HAP-1 (cell line): ENCODE measurements around the gene TMPRSS11E.
A peak's percentile ranks its signal among the peaks of the same experiment; 100 is the strongest.

Experiments
- DNase-seq, 2 experiments: peaks; one replicate each; pipeline ENCODE4 v3.0.0-alpha.2; 2016 to 2020; ENCODE audit warnings: low spot score in 2 of 2
- H3K27me3 ChIP-seq: fragments of 250-450 bp; sonication (Bioruptor Pico); 2 replicates; pipeline ENCODE4 v1.5.1; 2020; ENCODE audit warnings: low read depth, mild to moderate bottlenecking, moderate library complexity
- H3K36me3 ChIP-seq: fragments of 250-450 bp; sonication (Bioruptor Pico); replicated peaks from 2 replicates; pipeline ENCODE4 v1.5.1; 2020; ENCODE audit warnings: mild to moderate bottlenecking
- H3K4me1 ChIP-seq: fragments of 250-450 bp; sonication (Bioruptor Pico); 2 replicates; pipeline ENCODE4 v1.5.1; 2020; ENCODE audit warnings: mild to moderate bottlenecking
- H3K4me3 ChIP-seq: fragments of 250-450 bp; sonication (Bioruptor Pico); 2 replicates; pipeline ENCODE4 v1.5.1; 2020; ENCODE audit warnings: mild to moderate bottlenecking, moderate library complexity
- H3K9me3 ChIP-seq: fragments of 250-450 bp; sonication (Bioruptor Pico); 2 replicates; pipeline ENCODE4 v1.5.1; 2020; ENCODE audit warnings: mild to moderate bottlenecking, moderate library complexity
- in situ Hi-C: fragments of 300-500 bp; cut with MboI; formaldehyde crosslinking; loops from 3 replicates; pipeline ENCODE4 v1.14.3; 2020; ENCODE audit warnings: low sequenced_read_pairs, inconsistent platforms, mixed read lengths

TMPRSS11E gene

DNA sequence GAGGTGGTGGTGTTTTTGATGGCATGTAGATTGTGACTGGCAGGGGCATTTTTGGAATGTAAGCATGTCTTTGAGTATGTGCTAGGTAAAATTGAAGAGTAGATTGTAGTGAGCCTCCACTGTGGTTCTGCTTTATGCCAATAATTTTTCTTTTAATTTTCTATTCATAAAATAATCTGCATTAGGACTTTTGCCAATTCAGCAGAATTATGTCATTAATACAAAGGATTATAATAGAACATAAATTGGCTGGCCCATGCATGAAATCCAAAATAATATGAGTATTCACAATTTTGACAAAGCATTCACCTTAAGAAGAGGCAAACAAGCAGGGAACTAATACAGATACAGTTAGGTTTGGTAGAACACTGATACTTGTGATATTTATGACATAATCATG lies 14.9 kb upstream of the TMPRSS11E start:
- Histone ChIP-seq H3K36me3 (no peaks in the 10 kb centered on the region), H3K9me3 (no peaks in the 10 kb centered on the region), H3K4me3 (no peak overlapping the region), H3K4me1 (no peaks in the 10 kb centered on the region), H3K27me3 (no peaks in the 10 kb centered on the region)
- no peak for DNase-seq
- in situ Hi-C loops = no loop called here

DNA sequence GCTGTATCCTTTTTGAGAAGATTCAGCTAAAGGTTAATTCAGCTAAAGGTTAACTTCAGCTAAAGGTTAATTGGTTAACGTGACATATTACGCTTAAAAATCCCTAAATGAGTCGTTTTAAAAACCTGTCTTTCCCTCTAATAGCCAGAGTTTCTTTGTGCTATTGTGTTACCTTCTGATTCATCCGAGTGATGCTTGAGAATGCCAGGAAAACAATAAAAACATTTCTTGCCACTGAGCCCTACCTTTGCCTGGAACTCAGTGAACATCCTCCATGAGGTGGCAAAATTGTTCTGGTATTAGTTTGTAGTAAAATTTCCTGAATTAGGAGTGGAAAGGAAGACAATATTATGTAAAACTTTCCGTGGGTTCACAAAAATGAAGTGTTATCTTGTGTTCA lies 13.7 kb upstream of the TMPRSS11E start:
- Histone ChIP-seq H3K9me3 (no peaks in the 10 kb centered on the region), H3K27me3 (no peaks in the 10 kb centered on the region), H3K4me3 (no peak overlapping the region), H3K4me1 (no peaks in the 10 kb centered on the region), H3K36me3 (no peaks in the 10 kb centered on the region)
- DNase-seq = no peak
- in situ Hi-C loops = no loop called here

DNA sequence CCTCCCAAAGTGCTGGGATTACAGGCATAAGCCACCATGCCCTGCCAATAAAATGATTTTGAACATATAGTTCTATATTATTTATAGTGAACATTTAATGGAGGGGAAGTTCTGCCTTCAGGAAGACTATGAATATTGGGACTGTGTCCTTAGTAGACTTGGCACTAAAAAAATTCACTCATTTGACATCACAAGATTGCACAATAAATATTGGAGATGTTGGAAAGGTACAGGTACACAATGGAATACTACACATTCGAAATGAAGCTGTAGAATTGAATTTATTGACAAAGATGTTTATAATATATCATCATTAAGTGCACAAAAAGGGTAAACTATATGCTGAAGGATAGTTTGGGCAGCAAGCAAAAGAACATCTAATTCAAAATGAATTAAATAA lies 13.0 kb upstream of the TMPRSS11E start:
- DNase-seq = no peak
- Histone ChIP-seq H3K9me3 (no peaks in the 10 kb centered on the region), H3K36me3 (no peaks in the 10 kb centered on the region), H3K4me3 (no peak overlapping the region), H3K4me1 (no peaks in the 10 kb centered on the region), H3K27me3 (no peaks in the 10 kb centered on the region)
- in situ Hi-C loops = no loop called here

DNA sequence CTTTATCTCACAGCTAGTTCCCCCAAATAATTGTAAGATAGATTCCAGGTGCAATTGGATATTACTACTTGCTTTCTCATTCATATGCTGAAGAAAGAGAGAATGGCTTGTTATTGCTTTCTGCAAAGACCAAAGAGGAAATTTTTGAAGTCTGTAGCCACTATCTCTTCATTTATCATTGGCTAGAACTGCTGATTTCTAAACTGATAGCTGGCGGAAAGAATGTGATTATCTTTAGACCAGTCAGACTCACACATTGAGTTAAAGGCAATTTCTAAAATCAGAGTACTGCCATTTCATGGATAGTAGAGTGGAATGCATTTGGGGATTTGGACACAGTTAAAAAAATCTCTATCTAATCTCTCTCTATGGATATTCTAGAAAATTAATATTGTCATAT lies 12.4 kb upstream of the TMPRSS11E start:
- DNase-seq = no peak
- Histone ChIP-seq H3K9me3 (no peaks in the 10 kb centered on the region), H3K27me3 (no peaks in the 10 kb centered on the region), H3K4me1 (no peaks in the 10 kb centered on the region), H3K36me3 (no peaks in the 10 kb centered on the region), H3K4me3 (no peak overlapping the region)
- in situ Hi-C loops = no loop called here

DNA sequence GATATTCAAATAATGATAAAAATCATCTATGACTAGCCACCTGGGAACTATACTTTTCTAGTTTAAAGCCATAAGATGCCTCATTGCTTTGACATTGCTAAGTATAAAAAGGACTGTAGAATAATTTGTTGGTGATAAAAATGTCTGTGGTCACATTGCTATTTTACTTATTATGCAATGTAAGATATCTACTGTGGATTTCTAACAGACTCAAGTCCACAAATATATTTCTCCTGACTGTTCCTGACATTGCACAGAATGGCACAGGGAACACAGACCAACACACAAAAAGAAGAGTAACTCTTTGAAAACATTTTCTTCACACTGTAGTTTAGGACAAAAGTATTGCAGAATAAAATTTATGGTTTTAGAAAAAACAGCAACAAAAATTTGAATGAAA lies 2.2 kb upstream of the TMPRSS11E start:
- no peaks in the 10 kb centered on the region for H3K4me1 ChIP-seq
- no peaks in the 10 kb centered on the region for H3K36me3 ChIP-seq
- H3K9me3 ChIP-seq = no peaks in the 10 kb centered on the region
- H3K27me3 ChIP-seq = peaks cover 29% of the 10 kb centered on the region
- DNase-seq = no peak
- no peak overlapping the region for H3K4me3 ChIP-seq
- in situ Hi-C loops = no loop called here

DNA sequence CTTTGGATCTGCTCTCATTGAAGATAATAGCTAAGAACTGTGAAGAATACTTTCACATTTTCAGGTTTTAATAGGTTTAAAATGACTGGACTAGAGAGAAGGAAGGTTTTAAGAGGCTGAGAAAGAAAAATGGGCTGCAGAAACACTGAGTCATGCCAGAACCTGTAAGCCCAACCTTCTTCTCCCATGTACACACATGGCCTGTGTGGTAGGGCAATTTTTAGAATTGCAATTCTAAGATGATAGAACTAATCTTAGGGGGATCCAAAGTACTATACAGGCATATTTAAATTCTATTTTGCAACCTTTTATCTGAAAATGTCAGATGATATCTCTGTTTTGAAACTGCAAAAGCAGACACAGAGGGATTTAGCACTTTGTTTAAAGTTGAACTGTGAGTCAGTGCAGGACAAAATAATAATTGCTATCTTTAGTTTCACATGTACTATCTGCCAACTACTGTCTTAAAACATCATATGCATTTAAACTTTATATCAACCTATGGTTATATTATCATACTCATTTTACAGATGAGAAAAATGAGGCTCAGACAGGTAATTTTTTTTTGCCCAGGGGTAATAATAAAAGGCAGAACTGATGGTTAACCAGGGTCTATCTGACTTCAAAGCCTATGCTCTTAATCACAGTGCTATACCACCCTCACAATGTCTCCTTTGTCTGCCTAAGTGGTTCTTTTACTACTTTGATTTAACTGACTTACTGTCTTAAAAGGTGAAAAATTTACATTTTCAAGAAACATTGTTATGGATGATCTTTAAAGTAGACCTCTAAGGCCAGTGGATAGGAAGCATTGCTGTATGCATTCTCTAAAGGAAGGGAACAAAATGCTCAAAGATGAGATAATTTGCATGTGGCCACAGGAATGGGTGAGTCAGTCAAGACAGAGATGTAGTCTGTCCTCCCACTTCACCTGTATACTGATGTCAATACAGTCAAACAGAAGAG lies 4.3 kb downstream of the TMPRSS11E start:
- no peaks in the 10 kb centered on the region for H3K36me3 ChIP-seq
- in situ Hi-C loops = no loop called here
- no peaks in the 10 kb centered on the region for H3K4me1 ChIP-seq
- no peaks in the 10 kb centered on the region for H3K9me3 ChIP-seq
- no peak overlapping the region for H3K4me3 ChIP-seq
- peaks cover 57% of the 10 kb centered on the region for H3K27me3 ChIP-seq
- peak; percentile 8 to 79 for DNase-seq

DNA sequence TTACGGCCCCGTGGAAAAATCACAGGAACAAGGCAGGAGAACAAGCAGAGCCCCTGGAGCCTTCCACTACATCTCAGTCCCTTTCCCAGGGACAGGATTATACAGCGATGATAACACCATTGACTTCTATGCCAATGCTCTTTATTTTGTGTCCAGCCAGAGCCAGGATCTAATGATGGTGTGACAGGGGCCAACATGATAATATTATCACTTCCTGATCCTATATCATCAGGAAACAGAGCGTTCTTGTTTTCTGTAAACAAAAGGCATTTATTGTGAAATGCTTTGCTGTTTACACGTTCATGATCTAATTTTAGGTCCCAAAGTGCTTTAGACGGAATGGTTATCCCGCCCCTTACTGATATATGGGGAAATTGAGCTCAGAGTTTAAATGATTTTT lies 12.8 kb downstream of the TMPRSS11E start:
- DNase-seq = no peak
- in situ Hi-C loops = no loop called here

DNA sequence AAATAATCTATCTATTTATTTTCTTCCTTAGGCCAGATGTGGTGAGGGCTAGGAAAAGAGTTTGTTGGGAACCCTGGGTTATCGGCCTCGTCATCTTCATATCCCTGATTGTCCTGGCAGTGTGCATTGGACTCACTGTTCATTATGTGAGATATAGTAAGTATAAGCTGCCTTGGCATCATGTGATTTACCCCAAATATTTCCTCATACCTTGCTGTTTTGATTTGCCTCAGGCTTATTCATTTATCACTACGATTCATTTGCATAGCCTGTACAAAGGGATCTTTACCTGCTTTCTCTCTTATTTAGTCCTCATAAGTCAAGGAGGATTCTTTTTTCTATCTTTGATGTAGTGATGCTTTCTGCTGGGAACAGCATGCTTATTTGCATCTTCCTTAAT lies 14.5 kb downstream of the TMPRSS11E start:
- H3K27me3 ChIP-seq = no peaks in the 10 kb centered on the region; the same call in 1 of the 2 replicates
- in situ Hi-C loops = no loop called here
- no peaks in the 10 kb centered on the region for H3K36me3 ChIP-seq
- no peaks in the 10 kb centered on the region for H3K9me3 ChIP-seq
- no peak for DNase-seq
- no peak overlapping the region for H3K4me3 ChIP-seq
- no peaks in the 10 kb centered on the region for H3K4me1 ChIP-seq

More for the DNA sequence above, 12.8 kb downstream of the TMPRSS11E start:
- Histone ChIP-seq H3K27me3 (peaks cover 11% of the 10 kb centered on the region), H3K4me3 (no peak overlapping the region), H3K36me3 (no peaks in the 10 kb centered on the region), H3K4me1 (no peaks in the 10 kb centered on the region), H3K9me3 (no peaks in the 10 kb centered on the region)

DNA sequence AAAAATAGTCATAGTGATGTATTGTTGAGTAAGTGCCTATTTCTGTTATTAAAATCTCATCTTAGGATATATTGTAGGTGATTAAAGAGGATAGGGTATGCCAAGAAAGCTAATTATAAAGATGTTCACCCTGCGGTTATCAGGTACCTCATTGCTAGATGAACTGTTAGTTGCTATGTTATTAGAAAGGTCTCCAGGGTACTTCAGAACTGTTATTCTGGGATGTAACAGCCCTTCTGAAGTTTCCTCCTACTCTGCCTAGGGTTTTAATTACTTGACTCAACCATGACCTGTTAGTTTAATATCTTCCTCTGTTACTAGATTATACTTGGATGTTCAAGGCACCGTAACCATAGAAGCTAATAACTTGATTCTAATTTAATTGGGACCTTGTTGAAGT lies 15.4 kb downstream of the TMPRSS11E start:
- no peak for DNase-seq
- Histone ChIP-seq H3K4me3 (no peak overlapping the region), H3K4me1 (no peaks in the 10 kb centered on the region), H3K36me3 (no peaks in the 10 kb centered on the region), H3K9me3 (no peaks in the 10 kb centered on the region), H3K27me3 (no peaks in the 10 kb centered on the region; the same call in 1 of the 2 replicates)
- in situ Hi-C loops = no loop called here

DNA sequence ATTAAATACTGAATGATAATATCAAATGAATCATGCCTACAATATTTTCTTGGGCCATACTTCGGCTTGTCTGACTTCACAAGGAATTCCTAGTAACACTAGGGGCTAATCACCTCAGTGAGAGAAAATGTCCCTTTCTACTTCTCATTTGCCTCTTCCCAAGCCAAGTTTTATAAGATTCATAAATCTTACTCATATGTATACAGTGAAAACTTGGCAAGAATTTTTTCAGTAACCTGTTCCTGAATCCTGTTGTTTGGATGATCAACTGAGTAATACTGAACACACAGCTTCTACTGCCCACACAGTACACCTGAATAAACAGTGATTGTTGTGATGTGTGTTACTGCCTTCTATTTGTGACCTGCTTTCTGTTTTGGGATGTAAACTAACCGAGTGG lies 16.5 kb downstream of the TMPRSS11E start:
- no peaks in the 10 kb centered on the region for H3K36me3 ChIP-seq
- in situ Hi-C loops = no loop called here

DNA sequence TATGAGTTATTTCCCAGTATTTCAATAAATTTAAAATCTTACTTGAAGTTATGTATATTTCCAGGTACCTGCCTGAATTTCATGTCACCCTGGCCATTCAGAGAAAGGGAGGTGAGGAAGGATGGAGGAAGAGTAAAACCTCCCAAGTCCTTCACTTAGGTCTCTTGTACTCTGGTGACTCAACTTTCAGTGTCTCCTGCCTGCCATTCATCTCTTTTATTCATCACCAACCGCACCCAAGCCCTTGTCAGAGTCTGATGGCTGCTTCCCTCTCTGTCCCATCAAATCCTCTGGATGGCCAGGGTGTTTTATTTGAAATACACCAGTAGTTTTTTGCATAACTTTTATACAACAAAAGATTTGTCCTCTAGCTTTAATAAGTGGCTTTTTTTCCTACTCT lies 17.8 kb downstream of the TMPRSS11E start:
- no peaks in the 10 kb centered on the region for H3K9me3 ChIP-seq
- in situ Hi-C loops = no loop called here
- H3K4me3 ChIP-seq = no peak overlapping the region
- no peaks in the 10 kb centered on the region; the same call in 1 of the 2 replicates for H3K27me3 ChIP-seq
- DNase-seq = no peak
- H3K4me1 ChIP-seq = no peaks in the 10 kb centered on the region
- no peaks in the 10 kb centered on the region for H3K36me3 ChIP-seq

More for the DNA sequence above, 16.5 kb downstream of the TMPRSS11E start:
- Histone ChIP-seq H3K27me3 (no peaks in the 10 kb centered on the region; the same call in 1 of the 2 replicates), H3K4me1 (no peaks in the 10 kb centered on the region), H3K4me3 (no peak overlapping the region), H3K9me3 (no peaks in the 10 kb centered on the region)
- no peak for DNase-seq

DNA sequence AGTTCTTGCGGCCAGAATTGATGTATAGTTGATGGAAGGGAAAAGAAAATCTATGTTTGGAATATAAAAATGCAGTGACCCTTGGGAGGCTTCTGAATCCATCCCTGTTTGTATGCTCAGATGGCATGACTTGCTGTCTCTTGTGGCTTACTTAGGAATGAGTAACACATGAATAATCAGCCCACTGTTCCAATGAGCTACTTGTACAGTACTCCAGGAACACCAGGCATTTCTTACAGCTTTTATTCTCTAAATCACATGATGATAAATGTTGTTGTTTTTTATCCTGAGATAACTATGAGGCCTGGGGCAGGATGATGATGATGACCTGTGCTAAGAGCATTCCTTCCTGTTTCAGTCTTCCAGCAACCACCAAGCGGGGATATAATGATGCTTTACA lies 18.9 kb downstream of the TMPRSS11E start:
- no peak overlapping the region for H3K4me3 ChIP-seq
- no peak for DNase-seq

DNA sequence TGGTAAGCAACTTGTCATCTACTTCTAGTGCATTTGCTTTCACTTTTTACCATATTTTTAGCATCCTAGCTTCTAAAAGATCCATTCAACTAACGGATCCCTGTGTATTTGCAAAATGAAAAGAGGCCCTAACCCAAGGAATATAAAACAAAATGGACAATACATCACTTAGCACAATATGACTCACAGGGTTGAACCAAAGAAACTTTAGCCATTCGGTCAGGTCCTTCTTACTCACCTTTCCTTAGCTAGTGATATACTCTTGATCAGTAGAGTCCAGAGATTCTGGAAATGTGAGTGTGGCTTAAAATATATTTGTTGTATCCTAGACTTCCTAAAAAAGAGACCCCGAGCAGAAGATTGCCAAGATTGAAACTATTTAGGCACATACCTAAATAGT lies 19.5 kb downstream of the TMPRSS11E start:
- Histone ChIP-seq H3K4me1 (no peaks in the 10 kb centered on the region), H3K9me3 (no peaks in the 10 kb centered on the region), H3K4me3 (no peak overlapping the region), H3K27me3 (no peaks in the 10 kb centered on the region; the same call in 1 of the 2 replicates), H3K36me3 (no peaks in the 10 kb centered on the region)
- no peak for DNase-seq
- in situ Hi-C loops = no loop called here

More for the DNA sequence above, 18.9 kb downstream of the TMPRSS11E start:
- no peaks in the 10 kb centered on the region for H3K36me3 ChIP-seq
- no peaks in the 10 kb centered on the region for H3K9me3 ChIP-seq
- in situ Hi-C loops = no loop called here
- H3K4me1 ChIP-seq = no peaks in the 10 kb centered on the region
- no peaks in the 10 kb centered on the region; the same call in 1 of the 2 replicates for H3K27me3 ChIP-seq

DNA sequence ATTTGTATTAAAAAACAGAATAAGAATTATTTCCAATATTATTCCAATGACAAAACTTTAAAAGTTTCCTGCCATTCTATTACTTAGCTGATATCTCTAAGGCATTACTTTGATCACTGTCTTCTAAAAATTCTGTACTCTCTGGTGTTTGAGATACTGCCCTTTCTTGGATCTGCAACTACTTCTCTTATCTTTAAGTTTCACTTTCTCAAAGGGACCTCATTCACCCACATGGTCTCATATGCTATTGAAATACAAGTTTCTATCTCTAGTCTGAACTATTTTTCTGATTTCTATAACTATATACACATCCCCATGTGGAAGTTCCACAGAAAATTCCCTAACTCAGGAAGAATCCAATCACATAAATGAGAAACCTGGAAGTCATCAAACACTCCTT lies 22.2 kb downstream of the TMPRSS11E start:
- DNase-seq = no peak
- H3K36me3 ChIP-seq = no peaks in the 10 kb centered on the region
- no peak overlapping the region for H3K4me3 ChIP-seq
- in situ Hi-C loops = no loop called here
- no peaks in the 10 kb centered on the region for H3K27me3 ChIP-seq
- no peaks in the 10 kb centered on the region for H3K9me3 ChIP-seq
- H3K4me1 ChIP-seq = no peaks in the 10 kb centered on the region
